Regular cardiac myocyte (primary cell): Measurements from ENCODE around the gene SRPK3. TPM values are rescaled to one million over a fixed set of nuclear protein-coding genes. Genes with fewer than 3 reads are reported as not detected.

Experiments used
- total RNA-seq: library from RNA; depleted of rRNA; stranded (reverse); fragments of >200 nt; gene quantifications from 2 replicates; pipeline ENCODE4 v1.2.3, GENCODE V29; 2014

SRPK3 gene, protein sequence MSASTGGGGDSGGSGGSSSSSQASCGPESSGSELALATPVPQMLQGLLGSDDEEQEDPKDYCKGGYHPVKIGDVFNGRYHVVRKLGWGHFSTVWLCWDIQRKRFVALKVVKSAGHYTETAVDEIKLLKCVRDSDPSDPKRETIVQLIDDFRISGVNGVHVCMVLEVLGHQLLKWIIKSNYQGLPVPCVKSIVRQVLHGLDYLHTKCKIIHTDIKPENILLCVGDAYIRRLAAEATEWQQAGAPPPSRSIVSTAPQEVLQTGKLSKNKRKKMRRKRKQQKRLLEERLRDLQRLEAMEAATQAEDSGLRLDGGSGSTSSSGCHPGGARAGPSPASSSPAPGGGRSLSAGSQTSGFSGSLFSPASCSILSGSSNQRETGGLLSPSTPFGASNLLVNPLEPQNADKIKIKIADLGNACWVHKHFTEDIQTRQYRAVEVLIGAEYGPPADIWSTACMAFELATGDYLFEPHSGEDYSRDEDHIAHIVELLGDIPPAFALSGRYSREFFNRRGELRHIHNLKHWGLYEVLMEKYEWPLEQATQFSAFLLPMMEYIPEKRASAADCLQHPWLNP
- 0.58 and 0.85 TPM in 2 replicates for total RNA-seq

GRCh38 chrX:153780678-153781427, at the start of gene SRPK3:
SRPK3 (plus strand) TSS chrX:153781041; CDS start chrX:153781087, 46 bp downstream.

DNA sequence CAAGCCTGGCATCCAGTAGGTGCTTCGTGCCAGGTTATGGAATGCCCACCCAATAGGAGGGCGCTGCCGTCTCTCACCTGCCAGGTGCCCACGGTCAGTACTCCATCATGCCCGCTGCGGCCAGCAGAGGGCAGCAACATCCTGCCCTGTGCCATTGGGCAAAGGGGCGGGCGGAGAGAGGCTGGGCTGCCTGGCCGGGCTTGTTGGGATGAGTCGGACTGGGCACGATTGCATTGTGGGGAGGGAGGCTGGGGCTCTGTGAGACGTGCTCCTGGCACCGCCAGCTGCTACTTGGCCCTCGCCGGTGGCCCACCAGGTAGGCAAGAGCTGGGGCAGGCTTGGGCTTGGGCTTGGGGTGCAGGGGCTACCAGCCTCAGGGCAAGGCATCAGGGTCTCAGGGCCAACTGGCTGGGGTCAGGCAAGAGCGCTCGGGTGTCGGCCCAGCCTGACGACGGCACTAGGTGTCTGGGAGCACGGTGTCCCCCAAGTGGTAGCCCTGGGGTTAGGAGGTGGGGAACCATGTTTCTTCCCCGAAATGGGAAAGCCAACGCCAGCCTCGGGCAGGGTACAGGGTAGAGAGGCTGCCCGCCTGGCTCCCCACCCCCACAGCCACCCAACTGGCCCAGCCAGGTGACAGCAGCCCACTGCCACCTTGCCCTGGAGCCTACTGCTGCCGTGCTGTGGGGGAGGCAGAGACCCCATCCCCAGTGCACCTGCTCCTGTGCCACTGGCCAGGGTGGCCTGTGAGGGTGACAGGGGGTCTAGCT, 16.7 kb upstream of the SRPK3 start, which contains the start of gene PLXNB3:
PLXNB3 (plus strand) TSS at position 261 of the 767 bp plus-strand sequence. CDS start 1,287 bp downstream, outside the sequence.

GRCh38 chrX:153794018-153794896, 13.4 kb downstream of the SRPK3 start, which contains the start of the genes IDH3G and SSR4:
IDH3G (minus strand) TSS chrX:153794375; CDS start chrX:153794326, 49 bp downstream.
SSR4 (plus strand) TSS chrX:153794668; CDS start chrX:153794688, 20 bp downstream.

GRCh38 chrX:153829799-153830639, 49.2 kb downstream of the SRPK3 start, which contains the start of gene PDZD4:
PDZD4 (minus strand) TSS chrX:153830544; CDS start chrX:153830298, 246 bp downstream.

Other genes starting within 250 kb of the SRPK3 start
- gene CCNQ, start 181.9 kb upstream of the SRPK3 start, total RNA-seq: 25.9 and 48.5 TPM in 2 replicates
- gene DUSP9, start 133.8 kb upstream of the SRPK3 start, total RNA-seq: under 0.01 TPM in 1 of 2 replicates, not detected in the other
- under 0.01 and 0.85 TPM in 2 replicates for gene PNCK, start 107.2 kb upstream of the SRPK3 start, total RNA-seq
- gene SLC6A8, start 93.1 kb upstream of the SRPK3 start, total RNA-seq: 2.3 and 13.0 TPM in 2 replicates
- gene BCAP31, start 56.7 kb upstream of the SRPK3 start, total RNA-seq: 240 and 278 TPM in 2 replicates
- 11.0 and 11.1 TPM in 2 replicates for gene ABCD1, start 56.2 kb upstream of the SRPK3 start, total RNA-seq
- 4.2 and 6.5 TPM in 2 replicates for gene PLXNB3, start 16.8 kb upstream of the SRPK3 start, total RNA-seq
- 26.5 and 52.0 TPM in 2 replicates for gene IDH3G, start 13.3 kb downstream of the SRPK3 start, total RNA-seq
- 92.6 and 162 TPM in 2 replicates for gene SSR4, start 13.6 kb downstream of the SRPK3 start, total RNA-seq
- gene PDZD4, start 49.5 kb downstream of the SRPK3 start, total RNA-seq: 0.19 and 0.56 TPM in 2 replicates
- gene L1CAM, start 105.1 kb downstream of the SRPK3 start, total RNA-seq: 1.9 and 3.7 TPM in 2 replicates
- gene AVPR2, start 123.6 kb downstream of the SRPK3 start, total RNA-seq: not detected in 2 replicates
- gene ARHGAP4, start 145.2 kb downstream of the SRPK3 start, total RNA-seq: 0.38 and 0.85 TPM in 2 replicates
- gene NAA10, start 154.0 kb downstream of the SRPK3 start, total RNA-seq: 47.6 and 120 TPM in 2 replicates
- gene RENBP, start 163.6 kb downstream of the SRPK3 start, total RNA-seq: 2.3 and 13.2 TPM in 2 replicates
- gene HCFC1, start 190.8 kb downstream of the SRPK3 start, total RNA-seq: 7.9 and 13.4 TPM in 2 replicates
- gene TMEM187, start 191.7 kb downstream of the SRPK3 start, total RNA-seq: 4.0 and 6.8 TPM in 2 replicates
- gene IRAK1, start 238.9 kb downstream of the SRPK3 start, total RNA-seq: 74.4 and 108 TPM in 2 replicates